Measurements from ENCODE around the gene CD226. TPM values are rescaled to one million over a fixed set of nuclear protein-coding genes. Genes with fewer than 3 reads are reported as not detected.
A peak's percentile ranks its signal among the peaks of the same experiment; 100 is the strongest.

The CD226 gene
- total and polyA plus RNA-seq, 10 of the 15 experiments (the other 5 are each of a cell fraction or from before 2014, with no cell fraction given), result 12.9 to 68.8 (median 47.3) TPM

DNA sequence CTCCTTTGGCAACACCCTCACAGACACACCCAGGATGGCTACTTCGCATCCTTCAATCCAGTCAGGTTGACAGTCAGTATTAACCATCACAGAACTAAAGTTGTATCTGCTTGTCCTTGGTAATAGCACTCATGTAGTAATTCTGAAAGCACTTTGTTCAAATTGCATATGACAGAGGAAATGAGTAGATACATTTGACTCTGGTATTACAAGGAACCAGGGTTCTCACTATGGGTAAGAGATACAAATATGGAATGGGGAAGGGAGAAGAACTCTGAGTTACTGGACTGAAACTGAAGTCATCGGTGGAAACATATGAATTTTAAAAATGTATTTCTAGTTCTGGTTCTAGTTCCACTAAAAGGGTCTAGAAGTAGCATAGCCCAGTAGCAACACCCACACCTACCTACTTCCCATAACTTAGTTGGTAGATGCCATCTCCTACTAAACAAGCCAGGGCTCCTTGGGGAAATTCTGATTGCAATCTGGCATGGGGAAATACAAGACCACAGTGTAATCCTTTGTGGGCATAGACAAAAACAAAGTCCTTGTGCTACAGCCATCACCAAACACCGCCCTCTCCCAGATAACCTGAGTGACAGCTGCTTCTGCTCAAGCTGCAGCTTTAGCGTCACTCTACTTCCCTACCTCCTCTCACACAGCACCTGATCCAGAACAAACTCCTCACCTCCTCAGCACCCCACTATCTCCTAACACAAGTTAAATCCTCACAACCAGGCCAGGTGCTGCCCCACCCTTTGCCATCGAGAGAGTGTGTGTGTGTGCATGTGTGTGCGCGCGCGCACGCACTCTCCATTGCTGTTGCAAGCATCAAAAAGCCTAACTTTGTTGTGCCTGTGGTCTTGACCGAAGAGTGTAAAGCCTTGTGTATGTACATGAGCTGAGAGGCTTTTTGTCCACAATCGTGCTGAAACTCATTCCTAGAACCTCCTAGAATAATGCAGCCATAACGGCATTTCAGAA, 31.4 kb upstream of the CD226 start (continued):
- TF ChIP-seq, protein P1, sequence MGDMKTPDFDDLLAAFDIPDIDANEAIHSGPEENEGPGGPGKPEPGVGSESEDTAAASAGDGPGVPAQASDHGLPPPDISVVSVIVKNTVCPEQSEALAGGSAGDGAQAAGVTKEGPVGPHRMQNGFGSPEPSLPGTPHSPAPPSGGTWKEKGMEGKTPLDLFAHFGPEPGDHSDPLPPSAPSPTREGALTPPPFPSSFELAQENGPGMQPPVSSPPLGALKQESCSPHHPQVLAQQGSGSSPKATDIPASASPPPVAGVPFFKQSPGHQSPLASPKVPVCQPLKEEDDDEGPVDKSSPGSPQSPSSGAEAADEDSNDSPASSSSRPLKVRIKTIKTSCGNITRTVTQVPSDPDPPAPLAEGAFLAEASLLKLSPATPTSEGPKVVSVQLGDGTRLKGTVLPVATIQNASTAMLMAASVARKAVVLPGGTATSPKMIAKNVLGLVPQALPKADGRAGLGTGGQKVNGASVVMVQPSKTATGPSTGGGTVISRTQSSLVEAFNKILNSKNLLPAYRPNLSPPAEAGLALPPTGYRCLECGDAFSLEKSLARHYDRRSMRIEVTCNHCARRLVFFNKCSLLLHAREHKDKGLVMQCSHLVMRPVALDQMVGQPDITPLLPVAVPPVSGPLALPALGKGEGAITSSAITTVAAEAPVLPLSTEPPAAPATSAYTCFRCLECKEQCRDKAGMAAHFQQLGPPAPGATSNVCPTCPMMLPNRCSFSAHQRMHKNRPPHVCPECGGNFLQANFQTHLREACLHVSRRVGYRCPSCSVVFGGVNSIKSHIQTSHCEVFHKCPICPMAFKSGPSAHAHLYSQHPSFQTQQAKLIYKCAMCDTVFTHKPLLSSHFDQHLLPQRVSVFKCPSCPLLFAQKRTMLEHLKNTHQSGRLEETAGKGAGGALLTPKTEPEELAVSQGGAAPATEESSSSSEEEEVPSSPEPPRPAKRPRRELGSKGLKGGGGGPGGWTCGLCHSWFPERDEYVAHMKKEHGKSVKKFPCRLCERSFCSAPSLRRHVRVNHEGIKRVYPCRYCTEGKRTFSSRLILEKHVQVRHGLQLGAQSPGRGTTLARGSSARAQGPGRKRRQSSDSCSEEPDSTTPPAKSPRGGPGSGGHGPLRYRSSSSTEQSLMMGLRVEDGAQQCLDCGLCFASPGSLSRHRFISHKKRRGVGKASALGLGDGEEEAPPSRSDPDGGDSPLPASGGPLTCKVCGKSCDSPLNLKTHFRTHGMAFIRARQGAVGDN (IDR thresholded peaks at IDR 0.05), result no peak
- TF ChIP-seq, protein P2, sequence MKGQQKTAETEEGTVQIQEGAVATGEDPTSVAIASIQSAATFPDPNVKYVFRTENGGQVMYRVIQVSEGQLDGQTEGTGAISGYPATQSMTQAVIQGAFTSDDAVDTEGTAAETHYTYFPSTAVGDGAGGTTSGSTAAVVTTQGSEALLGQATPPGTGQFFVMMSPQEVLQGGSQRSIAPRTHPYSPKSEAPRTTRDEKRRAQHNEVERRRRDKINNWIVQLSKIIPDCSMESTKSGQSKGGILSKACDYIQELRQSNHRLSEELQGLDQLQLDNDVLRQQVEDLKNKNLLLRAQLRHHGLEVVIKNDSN (IDR thresholded peaks at IDR 0.05; ENCODE audit: borderline replicate concordance, extremely low read length, insufficient read depth, low read depth, low read length), result no peak
- TF ChIP-seq SP1 (IDR thresholded peaks at IDR 0.05; ENCODE audit: low read depth, low read length) (no peak), MTA3 (IDR thresholded peaks at IDR 0.05; ENCODE audit: borderline replicate concordance, low read length) (no peak; the same call in 1 of the 2 replicates), YY1 (IDR thresholded peaks at IDR 0.05; ENCODE audit: low read depth, low read length) (no peak), POU2F2 (IDR thresholded peaks at IDR 0.05; ENCODE audit: borderline replicate concordance, low read depth, low read length) (no peak), EED (IDR thresholded peaks at IDR 0.05; ENCODE audit: low read depth) (peak; percentile 70), CHD1 (IDR thresholded peaks at IDR 0.05; ENCODE audit: low read depth, low read length) (no peak), IKZF2 (IDR thresholded peaks at IDR 0.05) (peak; percentile 64 to 66; a peak in 3 of 4 replicates), IRF4 (IDR thresholded peaks at IDR 0.05; ENCODE audit: low read depth, low read length) (0 out of 2 replicates have a peak, but pooled peaks have one; percentile 19)
- TF ChIP-seq, protein P3, sequence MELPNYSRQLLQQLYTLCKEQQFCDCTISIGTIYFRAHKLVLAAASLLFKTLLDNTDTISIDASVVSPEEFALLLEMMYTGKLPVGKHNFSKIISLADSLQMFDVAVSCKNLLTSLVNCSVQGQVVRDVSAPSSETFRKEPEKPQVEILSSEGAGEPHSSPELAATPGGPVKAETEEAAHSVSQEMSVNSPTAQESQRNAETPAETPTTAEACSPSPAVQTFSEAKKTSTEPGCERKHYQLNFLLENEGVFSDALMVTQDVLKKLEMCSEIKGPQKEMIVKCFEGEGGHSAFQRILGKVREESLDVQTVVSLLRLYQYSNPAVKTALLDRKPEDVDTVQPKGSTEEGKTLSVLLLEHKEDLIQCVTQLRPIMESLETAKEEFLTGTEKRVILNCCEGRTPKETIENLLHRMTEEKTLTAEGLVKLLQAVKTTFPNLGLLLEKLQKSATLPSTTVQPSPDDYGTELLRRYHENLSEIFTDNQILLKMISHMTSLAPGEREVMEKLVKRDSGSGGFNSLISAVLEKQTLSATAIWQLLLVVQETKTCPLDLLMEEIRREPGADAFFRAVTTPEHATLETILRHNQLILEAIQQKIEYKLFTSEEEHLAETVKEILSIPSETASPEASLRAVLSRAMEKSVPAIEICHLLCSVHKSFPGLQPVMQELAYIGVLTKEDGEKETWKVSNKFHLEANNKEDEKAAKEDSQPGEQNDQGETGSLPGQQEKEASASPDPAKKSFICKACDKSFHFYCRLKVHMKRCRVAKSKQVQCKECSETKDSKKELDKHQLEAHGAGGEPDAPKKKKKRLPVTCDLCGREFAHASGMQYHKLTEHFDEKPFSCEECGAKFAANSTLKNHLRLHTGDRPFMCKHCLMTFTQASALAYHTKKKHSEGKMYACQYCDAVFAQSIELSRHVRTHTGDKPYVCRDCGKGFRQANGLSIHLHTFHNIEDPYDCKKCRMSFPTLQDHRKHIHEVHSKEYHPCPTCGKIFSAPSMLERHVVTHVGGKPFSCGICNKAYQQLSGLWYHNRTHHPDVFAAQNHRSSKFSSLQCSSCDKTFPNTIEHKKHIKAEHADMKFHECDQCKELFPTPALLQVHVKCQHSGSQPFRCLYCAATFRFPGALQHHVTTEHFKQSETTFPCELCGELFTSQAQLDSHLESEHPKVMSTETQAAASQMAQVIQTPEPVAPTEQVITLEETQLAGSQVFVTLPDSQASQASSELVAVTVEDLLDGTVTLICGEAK (IDR thresholded peaks at IDR 0.05; ENCODE audit: borderline replicate concordance), result no peak
- TF ChIP-seq, protein P4, sequence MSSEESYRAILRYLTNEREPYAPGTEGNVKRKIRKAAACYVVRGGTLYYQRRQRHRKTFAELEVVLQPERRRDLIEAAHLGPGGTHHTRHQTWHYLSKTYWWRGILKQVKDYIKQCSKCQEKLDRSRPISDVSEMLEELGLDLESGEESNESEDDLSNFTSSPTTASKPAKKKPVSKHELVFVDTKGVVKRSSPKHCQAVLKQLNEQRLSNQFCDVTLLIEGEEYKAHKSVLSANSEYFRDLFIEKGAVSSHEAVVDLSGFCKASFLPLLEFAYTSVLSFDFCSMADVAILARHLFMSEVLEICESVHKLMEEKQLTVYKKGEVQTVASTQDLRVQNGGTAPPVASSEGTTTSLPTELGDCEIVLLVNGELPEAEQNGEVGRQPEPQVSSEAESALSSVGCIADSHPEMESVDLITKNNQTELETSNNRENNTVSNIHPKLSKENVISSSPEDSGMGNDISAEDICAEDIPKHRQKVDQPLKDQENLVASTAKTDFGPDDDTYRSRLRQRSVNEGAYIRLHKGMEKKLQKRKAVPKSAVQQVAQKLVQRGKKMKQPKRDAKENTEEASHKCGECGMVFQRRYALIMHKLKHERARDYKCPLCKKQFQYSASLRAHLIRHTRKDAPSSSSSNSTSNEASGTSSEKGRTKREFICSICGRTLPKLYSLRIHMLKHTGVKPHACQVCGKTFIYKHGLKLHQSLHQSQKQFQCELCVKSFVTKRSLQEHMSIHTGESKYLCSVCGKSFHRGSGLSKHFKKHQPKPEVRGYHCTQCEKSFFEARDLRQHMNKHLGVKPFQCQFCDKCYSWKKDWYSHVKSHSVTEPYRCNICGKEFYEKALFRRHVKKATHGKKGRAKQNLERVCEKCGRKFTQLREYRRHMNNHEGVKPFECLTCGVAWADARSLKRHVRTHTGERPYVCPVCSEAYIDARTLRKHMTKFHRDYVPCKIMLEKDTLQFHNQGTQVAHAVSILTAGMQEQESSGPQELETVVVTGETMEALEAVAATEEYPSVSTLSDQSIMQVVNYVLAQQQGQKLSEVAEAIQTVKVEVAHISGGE (CRISPR knock-in tag; IDR thresholded peaks at IDR 0.05), result no peak
